ENCODE measurements around the gene EIF3M. TPM values are rescaled to one million over a fixed set of nuclear protein-coding genes. Genes with fewer than 3 reads are reported as not detected.

The EIF3M gene
- total RNA-seq: 461 and 480 TPM in 2 replicates

DNA sequence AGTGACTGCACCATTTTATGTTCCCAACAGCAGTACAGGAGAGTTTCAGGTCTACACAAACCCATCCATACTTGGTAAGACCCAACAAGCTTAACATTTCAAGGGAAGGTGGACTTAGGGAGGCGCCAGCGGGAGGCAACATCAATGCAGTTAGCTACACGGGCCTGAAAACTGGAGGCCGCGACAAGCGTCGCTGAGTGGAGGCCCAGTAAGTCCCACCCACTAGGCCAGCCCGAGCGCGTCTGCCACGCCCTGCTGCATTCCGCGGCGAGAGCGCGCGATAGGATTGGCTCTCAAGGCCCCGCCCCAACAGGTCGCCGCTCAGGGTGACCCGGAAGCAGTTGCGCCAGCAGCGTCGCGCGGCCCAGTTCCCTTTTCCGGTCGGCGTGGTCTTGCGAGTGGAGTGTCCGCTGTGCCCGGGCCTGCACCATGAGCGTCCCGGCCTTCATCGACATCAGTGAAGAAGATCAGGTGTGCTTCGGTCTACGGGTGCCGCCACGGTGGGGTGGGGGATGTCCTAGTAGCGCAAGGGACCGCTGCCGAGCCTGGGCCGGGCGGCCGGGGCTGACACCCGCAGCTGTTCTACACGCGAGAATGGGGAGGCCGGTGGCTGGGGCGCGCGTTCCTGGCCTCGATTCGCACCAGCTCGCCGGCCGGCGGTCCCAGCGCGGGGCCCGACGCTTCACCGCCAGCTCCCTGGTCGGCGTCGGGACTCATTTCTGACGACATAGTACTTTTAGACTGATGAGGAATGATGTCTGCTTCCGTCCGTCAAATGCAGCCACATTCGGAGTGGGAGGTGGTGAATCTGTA lies at the start of gene EIF3M:
Gene EIF3M (plus strand): TSS at position 373 of the 813 bp plus-strand sequence. CDS start 57 bp downstream, at position 430.

Other genes starting within 250 kb of the EIF3M start
- not detected in 2 replicates for gene WT1, start 148.3 kb upstream of the EIF3M start, total RNA-seq
- not detected in 2 replicates for gene CCDC73, start 210.8 kb downstream of the EIF3M start, total RNA-seq
- gene PRRG4, start 246.1 kb downstream of the EIF3M start, total RNA-seq: 0.67 and 0.69 TPM in 2 replicates

Data from mammary microvascular endothelial cell (primary cell).